NCI-H460 (cell line): ENCODE data around the gene HS3ST2. TPM values are rescaled to one million over a fixed set of nuclear protein-coding genes. Genes with fewer than 3 reads are reported as not detected.
"Not testable (repeated sequence)": the region's sequence is repeated elsewhere in the genome, so short reads cannot be mapped to it uniquely, and the experiment has no call there.

Experiments used
- DNase-seq: peaks from one replicate; pipeline ENCODE4 v3.0.0-alpha.2; 2016; ENCODE audit warnings: low read depth; ENCODE audit errors: extremely low read depth
- total RNA-seq: library from RNA; depleted of rRNA; stranded (reverse); fragments of >200 nt; shearing (Covaris generic); gene quantifications from 2 replicates; pipeline ENCODE4 v1.2.3, GENCODE V29; 2014

HS3ST2 gene
- total RNA-seq, 1 experiment from 2014 or later, result 0.05 TPM

GRCh38 chr16:22871861-22872260 is 57.9 kb downstream of the HS3ST2 start:
- DNase-seq, result no peak

- no peak for DNase-seq
Observed at GRCh38 chr16:22874394-22874793, 60.4 kb downstream of the HS3ST2 start.

- no peak for DNase-seq
Observed at GRCh38 chr16:22878955-22879354, 65.0 kb downstream of the HS3ST2 start.

DNA sequence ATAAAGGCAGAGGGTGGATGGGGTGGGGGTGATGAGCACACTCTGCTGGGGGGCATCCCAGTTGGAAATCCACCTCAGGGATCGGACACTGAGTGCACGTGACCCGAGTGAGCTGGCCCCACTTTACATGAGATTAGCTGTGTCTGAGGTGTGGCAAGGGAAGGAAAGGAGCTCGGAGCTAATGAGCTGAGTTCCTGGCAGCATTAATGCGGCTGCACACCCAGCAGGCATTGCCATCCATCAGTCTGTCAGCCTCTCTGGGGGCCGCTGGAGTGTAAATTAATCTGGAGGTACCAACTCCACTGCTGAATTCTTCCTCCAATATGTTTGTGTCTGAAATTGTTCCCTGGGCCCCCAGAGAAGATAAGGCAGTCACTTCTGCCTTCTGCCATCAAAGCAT is 65.5 kb downstream of the HS3ST2 start:
- DNase-seq, result no peak

DNA sequence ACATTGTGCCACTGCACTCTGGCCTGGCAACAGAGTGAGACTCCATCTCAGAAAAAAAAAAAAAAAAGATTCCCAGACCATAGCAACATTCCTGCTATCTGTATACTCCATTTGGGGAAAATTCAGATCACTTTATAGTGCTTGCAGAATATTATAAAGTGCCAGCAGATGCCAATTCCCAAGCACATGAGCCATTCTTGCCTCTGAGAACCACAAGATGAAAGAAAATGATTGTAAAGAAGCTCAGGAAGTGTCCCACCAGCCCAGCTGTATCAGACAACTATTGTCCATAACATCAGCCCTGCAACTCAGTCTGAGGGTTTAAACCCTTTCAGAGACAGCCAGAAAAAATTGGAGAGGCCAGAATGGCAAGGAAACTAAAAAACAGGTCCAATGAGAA is 69.0 kb downstream of the HS3ST2 start:
- DNase-seq, result no peak

DNA sequence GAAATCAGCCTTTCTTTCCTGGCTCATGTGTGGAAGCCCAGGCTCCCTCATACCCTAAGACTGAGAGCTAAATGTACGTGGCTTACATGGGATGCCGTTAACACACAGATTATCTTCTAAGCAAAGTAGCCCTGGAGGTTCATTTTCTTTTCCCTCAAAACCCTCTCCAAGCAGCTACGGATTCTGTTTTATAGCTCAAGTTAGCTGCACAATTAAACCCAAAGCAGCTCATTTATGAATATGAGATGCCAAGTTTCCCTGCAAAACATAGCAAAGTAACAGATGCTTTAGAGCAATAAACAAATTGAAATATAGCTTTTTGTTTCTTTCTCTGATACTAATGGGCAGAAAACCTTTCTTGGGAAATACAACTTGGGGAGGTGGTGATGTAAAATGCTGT is 72.0 kb downstream of the HS3ST2 start:
- no peak for DNase-seq

DNA sequence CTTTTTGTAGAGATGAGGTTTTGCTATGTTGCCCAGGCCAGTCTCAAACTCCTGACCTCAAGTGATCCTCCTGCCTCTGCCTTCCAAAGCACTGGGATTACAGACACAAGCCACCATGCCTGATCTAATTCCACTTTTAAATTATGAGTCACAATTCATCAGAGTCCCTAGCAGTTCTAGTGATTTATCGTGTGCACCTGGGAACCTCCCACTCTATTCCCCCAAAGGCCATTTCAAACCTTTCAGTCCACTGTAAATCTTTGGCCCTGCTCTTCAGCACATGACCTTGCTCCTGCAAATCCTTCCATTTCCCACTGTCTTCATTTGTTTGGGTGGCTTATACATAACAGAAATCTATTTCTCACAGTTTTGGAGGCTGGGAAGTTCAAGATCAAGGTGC is 73.0 kb downstream of the HS3ST2 start:
- DNase-seq, result no peak

DNA sequence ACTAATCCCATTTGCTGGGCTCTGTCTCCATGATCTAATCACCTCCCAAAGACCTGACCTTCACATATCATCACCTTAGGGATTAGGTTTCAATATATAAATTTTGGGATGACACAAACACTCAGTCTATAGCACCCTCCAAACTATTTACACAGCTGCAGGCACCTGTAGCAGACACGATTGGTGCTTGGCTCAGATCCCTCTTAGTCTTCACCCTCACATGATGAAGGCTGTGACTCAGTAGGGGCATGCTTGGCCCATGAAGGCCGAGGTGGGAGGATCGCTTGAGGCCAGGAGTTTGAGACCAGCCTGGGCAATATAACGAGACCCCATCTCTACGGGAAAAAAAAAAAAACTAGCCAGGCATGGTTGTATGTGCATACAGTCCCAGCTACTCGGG is 73.5 kb downstream of the HS3ST2 start:
- DNase-seq, result no peak

- no peak for DNase-seq
Observed at GRCh38 chr16:22888791-22889190, 74.8 kb downstream of the HS3ST2 start.

DNA sequence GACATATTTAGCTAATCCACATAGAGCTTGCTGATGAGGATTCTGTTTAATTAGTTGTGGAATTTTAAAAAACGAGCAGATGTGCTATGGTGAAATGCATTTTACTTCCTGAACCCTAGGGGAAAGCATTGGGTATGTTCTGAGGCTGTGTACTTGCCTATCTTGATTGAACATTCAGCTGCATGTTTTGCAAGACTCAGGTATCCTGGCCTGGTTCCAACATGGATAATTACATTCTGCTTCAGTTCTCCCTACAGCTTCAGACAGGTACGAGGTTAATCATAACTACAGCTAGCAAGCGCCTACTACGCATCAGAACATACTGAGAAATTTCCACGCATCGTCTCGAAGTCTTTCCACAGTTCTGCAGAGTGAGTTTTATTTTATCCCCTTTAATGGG is 77.0 kb downstream of the HS3ST2 start:
- DNase-seq, result no peak

DNA sequence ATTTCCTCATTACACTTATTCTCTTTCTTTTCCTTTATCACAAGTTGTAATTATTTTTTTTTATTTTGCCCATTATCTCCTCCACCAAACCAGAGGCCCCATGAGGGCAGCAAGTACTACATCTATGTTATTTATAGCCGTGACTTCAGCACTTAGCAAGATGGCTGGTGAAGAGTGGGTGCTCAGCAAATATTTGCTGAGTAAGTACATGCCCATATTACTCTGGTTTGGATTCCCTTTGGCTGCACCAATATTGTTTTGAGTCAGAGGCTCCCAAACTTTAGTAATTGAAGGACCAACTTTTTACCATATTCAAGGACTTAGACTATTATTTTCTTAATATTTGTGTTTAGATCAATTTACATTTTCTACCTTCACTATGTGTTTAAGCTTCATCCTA is 83.2 kb downstream of the HS3ST2 start:
- DNase-seq, result no peak

- no peak for DNase-seq
Observed at GRCh38 chr16:22898131-22898530, 84.2 kb downstream of the HS3ST2 start.

DNA sequence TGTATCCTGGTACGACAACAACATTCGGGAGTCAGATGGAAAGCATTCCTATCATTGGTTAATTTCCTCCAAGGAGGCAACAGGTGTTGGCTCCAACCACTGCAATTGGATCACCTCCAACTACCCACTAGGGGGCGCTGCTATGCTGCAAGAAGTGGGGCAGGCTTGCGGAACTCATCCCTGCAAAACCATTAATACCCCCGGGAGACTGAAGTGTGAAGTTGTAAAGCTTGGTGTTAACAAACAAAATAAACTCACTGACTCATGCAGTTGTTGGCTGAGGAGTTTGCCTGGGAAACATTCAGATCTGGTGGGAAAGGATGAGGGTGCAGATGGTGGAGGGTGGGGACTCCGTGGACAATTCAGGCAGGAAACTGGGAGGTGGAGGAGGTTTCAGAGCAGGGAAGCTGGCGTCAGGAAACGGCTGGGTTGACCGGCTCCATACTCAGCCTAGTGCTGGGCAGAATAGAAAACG is 84.9 kb downstream of the HS3ST2 start:
- peak; percentile 64 for DNase-seq

DNA sequence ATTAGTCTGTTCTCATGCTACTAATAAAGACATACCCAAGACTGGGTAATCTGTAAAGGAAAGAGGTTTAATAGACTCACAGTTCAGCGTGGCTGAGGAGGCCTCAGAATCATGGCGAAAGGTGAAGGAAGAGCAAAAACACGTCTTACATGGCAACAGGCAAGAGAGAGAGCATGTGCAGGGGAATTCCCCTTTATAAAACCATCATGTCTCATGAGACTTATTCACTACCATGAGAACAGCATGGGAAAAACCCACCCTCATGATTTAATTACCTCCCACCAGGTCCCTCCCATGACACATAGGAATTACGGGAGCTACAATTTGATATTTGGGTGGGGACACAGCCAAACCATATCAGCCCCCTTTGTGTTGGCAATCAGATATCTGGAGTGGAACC is 85.6 kb downstream of the HS3ST2 start:
- not testable (repeated sequence) for DNase-seq

GRCh38 chr16:22900863-22901262 is 86.9 kb downstream of the HS3ST2 start:
- no peak for DNase-seq

GRCh38 chr16:22901563-22901962 is 87.6 kb downstream of the HS3ST2 start:
- no peak for DNase-seq

DNA sequence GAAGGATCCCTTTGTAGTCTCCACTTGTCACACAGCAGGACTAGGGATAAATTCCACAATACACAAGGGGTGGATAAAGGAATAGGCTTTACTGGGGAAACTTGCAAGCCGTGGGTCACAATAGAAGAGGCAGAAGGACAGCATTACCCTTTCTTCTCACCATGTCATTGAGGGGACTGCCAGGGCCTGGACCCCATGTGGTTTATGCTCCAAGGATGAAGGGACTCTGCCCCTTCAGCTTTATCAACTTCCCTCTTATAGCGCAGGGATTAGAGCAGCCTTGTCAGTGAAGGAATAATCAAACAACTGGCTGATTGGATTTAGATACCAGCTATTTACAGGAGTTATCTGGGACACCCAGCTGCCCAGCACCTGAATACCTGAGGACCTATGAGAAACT is 89.8 kb downstream of the HS3ST2 start:
- DNase-seq, result no peak

- no peak for DNase-seq
Observed at GRCh38 chr16:22912654-22913053, 98.7 kb downstream of the HS3ST2 start.

DNA sequence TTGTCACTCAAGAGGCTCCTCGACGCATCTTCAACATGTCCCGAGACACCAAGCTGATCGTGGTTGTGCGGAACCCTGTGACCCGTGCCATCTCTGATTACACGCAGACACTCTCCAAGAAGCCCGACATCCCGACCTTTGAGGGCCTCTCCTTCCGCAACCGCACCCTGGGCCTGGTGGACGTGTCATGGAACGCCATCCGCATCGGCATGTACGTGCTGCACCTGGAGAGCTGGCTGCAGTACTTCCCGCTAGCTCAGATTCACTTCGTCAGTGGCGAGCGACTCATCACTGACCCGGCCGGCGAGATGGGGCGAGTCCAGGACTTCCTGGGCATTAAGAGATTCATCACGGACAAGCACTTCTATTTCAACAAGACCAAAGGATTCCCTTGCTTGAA is 101.0 kb downstream of the HS3ST2 start:
- no peak for DNase-seq

DNA sequence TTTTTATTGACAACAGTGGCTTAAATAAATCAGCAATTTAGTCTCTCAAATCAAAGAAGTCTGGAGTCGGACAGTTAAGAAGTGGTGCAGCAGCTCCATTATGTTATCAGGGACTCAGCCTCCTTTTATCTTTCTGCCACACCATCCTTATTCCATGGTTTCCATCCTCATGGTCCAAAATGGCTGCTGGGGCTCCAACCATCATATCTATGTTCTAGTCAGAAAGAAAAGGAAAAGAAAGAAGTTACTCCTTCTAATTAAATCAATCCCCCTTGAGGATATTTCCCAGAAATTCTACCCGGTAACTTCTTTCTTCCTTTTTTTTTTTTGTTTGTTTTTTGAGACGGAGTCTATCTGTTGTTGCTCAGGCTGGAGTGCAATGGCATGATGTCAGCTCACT is 109.5 kb downstream of the HS3ST2 start:
- no peak for DNase-seq

- DNase-seq, result no peak
Observed at GRCh38 chr16:22924492-22924891, 110.5 kb downstream of the HS3ST2 start.

GRCh38 chr16:22926105-22926751 is 112.3 kb downstream of the HS3ST2 start:
- no peak for DNase-seq

- no peak for DNase-seq
Observed at GRCh38 chr16:22927306-22927705, 113.3 kb downstream of the HS3ST2 start.
